C4-2B (cell line): ENCODE results near the gene TMSB4X.

Source experiments
- ZFX ChIP-seq: fragments of 450-650 bp; IDR thresholded peaks from 2 replicates; pipeline ENCODE4 v1.6.1; 2017
- TF ChIP-seq, protein P1 (sequence below): fragments of 450-650 bp; conservative IDR thresholded peaks from 2 replicates; pipeline ENCODE4 v1.5.1; 2017; ENCODE audit warnings: mild to moderate bottlenecking

DNA sequence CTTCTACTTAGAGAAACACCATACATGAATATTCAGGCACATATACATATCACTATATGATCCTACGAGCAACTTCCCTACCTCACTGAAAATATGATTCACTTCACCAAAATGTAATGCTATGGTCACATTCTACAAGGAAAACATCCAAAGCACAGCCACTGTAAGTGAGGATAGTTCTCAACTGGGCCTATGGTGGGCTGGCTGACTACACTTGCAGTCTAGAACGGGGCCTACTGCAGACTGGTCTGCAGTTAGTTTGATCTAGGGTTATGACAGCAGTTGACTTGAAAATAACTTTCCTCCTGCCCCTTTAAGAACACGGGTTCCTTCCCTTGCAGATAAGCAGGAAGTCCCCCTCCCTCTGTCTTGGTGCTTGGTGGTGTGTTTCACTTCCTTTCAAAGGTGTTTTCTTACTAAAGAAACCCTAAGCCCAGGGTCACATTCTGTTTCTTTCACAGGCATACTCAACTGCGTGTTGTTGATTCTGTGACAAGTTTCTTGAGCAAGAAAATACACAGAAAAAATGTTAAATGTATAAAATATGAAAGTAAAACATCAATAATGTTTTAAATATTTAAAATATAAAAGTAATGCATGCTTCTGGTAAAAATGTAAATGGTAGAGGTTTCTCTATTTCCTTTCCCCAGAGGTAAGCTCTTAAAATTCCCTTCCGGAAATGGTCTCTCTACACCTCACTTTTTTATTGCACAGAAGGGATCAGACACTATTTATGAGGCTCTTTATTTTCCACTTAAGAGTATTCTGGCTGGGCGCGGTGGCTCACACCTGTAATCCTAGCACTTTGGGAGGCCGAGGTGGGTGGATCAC is 18.0 kb upstream of the TMSB4X start:
- TF ChIP-seq, protein P1, sequence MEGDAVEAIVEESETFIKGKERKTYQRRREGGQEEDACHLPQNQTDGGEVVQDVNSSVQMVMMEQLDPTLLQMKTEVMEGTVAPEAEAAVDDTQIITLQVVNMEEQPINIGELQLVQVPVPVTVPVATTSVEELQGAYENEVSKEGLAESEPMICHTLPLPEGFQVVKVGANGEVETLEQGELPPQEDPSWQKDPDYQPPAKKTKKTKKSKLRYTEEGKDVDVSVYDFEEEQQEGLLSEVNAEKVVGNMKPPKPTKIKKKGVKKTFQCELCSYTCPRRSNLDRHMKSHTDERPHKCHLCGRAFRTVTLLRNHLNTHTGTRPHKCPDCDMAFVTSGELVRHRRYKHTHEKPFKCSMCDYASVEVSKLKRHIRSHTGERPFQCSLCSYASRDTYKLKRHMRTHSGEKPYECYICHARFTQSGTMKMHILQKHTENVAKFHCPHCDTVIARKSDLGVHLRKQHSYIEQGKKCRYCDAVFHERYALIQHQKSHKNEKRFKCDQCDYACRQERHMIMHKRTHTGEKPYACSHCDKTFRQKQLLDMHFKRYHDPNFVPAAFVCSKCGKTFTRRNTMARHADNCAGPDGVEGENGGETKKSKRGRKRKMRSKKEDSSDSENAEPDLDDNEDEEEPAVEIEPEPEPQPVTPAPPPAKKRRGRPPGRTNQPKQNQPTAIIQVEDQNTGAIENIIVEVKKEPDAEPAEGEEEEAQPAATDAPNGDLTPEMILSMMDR, result no peak
- no peak for TF ChIP-seq ZFX
